Vagina (tissue), 2 donors: Measurements from ENCODE around the gene FBXO38. TPM values are rescaled to one million over a fixed set of nuclear protein-coding genes. Genes with fewer than 3 reads are reported as not detected.
A peak's percentile ranks its signal among the peaks of the same experiment; 100 is the strongest.

Source experiments
- DNase-seq, 2 donors: peaks; one replicate each; pipeline ENCODE4 v3.0.0-alpha.2; 2017; ENCODE audit errors: extremely low spot score in 2 of 2
- H3K27ac ChIP-seq: fragments of 200-600 bp; sonication (generic); one replicate; pipeline ENCODE4 v1.5.1; 2019
- H3K27me3 ChIP-seq: fragments of 200-600 bp; sonication (generic); one replicate; pipeline ENCODE4 v1.5.1; 2019
- H3K36me3 ChIP-seq, 2 donors: fragments of 200-600 bp; sonication (generic); one replicate each; pipeline ENCODE4 v1.5.1; 2017 to 2019
- H3K4me1 ChIP-seq: fragments of 200-600 bp; sonication (generic); one replicate; pipeline ENCODE4 v1.5.1; 2019
- H3K4me3 ChIP-seq, 2 donors: fragments of 200-600 bp; sonication (generic); 1 replicate in 1 of 2; 2 replicates in 1 of 2; pipeline ENCODE4 v1.5.1; 2016 to 2019
- H3K9me3 ChIP-seq: fragments of 200-600 bp; sonication (generic); one replicate; pipeline ENCODE4 v1.5.1; 2019
- CTCF ChIP-seq, 3 experiments: fragments of 450-650 bp in 2 of 3; fragments of 200-600 bp in 1 of 3; sonication (generic) in 1 of 3; IDR thresholded peaks; one replicate each; pipeline ENCODE4 v1.5.1; 2017 to 2019; ENCODE audit warnings: antibody characterized with exemption in 3 of 3, mild to moderate bottlenecking in 2 of 3, moderate library complexity in 2 of 3
- POLR2A ChIP-seq, 2 donors: fragments of 450-650 bp; IDR thresholded peaks; one replicate each; pipeline ENCODE4 v1.6.1; 2017; ENCODE audit warnings: antibody characterized with exemption in 2 of 2, mild to moderate bottlenecking in 2 of 2, moderate library complexity in 2 of 2
- POLR2AphosphoS5 ChIP-seq, 2 donors: sonication (generic); formaldehyde crosslinking; IDR thresholded peaks; one replicate each; pipeline ENCODE4 v1.9.0; 2017; ENCODE audit warnings: antibody characterized with exemption in 2 of 2, mild to moderate bottlenecking in 2 of 2, low read depth in 1 of 2; ENCODE audit not compliant: insufficient read depth in 1 of 2
- intact Hi-C: fragments of 100-400 bp; cut with DNase I; formaldehyde crosslinking; loops from one replicate; pipeline ENCODE4 v1.15.1; 2023
- total RNA-seq: library from RNA; depleted of rRNA; stranded (reverse); fragments of >200 nt; gene quantifications from one replicate; pipeline ENCODE4 v1.2.3, GENCODE V29; 2016

FBXO38 gene
- total RNA-seq, result 40.3 TPM

GRCh38 chr5:148383564-148384379 is at the start of gene FBXO38:
FBXO38 (plus strand) TSS chr5:148383958; CDS start chr5:148394777, 10,819 bp downstream.
- H3K4me1 ChIP-seq, result peaks cover 48% of the 10 kb centered on the region
- no peaks in the 10 kb centered on the region for H3K27me3 ChIP-seq
- H3K36me3 ChIP-seq, result no peaks in the 10 kb centered on the region
- no peak for TF ChIP-seq CTCF (IDR thresholded peaks at IDR 0.05)
- peak in 1 of 2 donors; percentile 32 for TF ChIP-seq POLR2A (IDR thresholded peaks at IDR 0.05)
- peak; percentile 91 to 94 for TF ChIP-seq POLR2AphosphoS5 (IDR thresholded peaks at IDR 0.05; ENCODE audit: insufficient read depth in 1 of 2, low read depth in 1 of 2)
- peak; percentile 98 for DNase-seq
- H3K27ac ChIP-seq, result peak within 1 kb of the TSS; percentile 85
- H3K9me3 ChIP-seq, result no peaks in the 10 kb centered on the region
- intact Hi-C loops, result no loop called here
- peak within 1 kb of the TSS; percentile 71 to 75 for H3K4me3 ChIP-seq

- no peaks in the 10 kb centered on the region for H3K9me3 ChIP-seq
- no peaks in the 10 kb centered on the region for H3K27me3 ChIP-seq
- H3K4me1 ChIP-seq, result no peaks in the 10 kb centered on the region
- no peak within 1 kb of the TSS for H3K4me3 ChIP-seq
- intact Hi-C loops, result no loop called here
- no peak within 1 kb of the TSS for H3K27ac ChIP-seq
- no peak for DNase-seq
- no peaks in the 10 kb centered on the region for H3K36me3 ChIP-seq
- TF ChIP-seq CTCF (IDR thresholded peaks at IDR 0.05), result no peak
- TF ChIP-seq POLR2AphosphoS5 (IDR thresholded peaks at IDR 0.05; ENCODE audit: insufficient read depth in 1 of 2, low read depth in 1 of 2), result no peak
- TF ChIP-seq POLR2A (IDR thresholded peaks at IDR 0.05), result no peak
Observed at GRCh38 chr5:148335259-148335658, 48.5 kb upstream of the FBXO38 start, which contains the start of gene SPINK9. SPINK9 (plus strand) TSS chr5:148335559; CDS start chr5:148335614, 55 bp downstream.

GRCh38 chr5:148336704-148337435 is 46.9 kb upstream of the FBXO38 start:
- H3K36me3 ChIP-seq, result no peaks in the 10 kb centered on the region
- no peak overlapping the region for H3K4me3 ChIP-seq
- H3K9me3 ChIP-seq, result no peaks in the 10 kb centered on the region
- peaks cover 2% of the 10 kb centered on the region for H3K4me1 ChIP-seq
- H3K27ac ChIP-seq, result no peak overlapping the region
- intact Hi-C loops, result no loop called here
- DNase-seq, result no peak
- H3K27me3 ChIP-seq, result no peaks in the 10 kb centered on the region
- no peak for TF ChIP-seq POLR2AphosphoS5 (IDR thresholded peaks at IDR 0.05; ENCODE audit: insufficient read depth in 1 of 2, low read depth in 1 of 2)
- no peak for TF ChIP-seq CTCF (IDR thresholded peaks at IDR 0.05)
- TF ChIP-seq POLR2A (IDR thresholded peaks at IDR 0.05), result no peak

- H3K4me1 ChIP-seq, result peaks cover 7% of the 10 kb centered on the region
- intact Hi-C loops, result no loop called here
- H3K4me3 ChIP-seq, result no peak overlapping the region
- DNase-seq, result no peak
- TF ChIP-seq CTCF (IDR thresholded peaks at IDR 0.05), result no peak
- no peak for TF ChIP-seq POLR2AphosphoS5 (IDR thresholded peaks at IDR 0.05; ENCODE audit: insufficient read depth in 1 of 2, low read depth in 1 of 2)
- TF ChIP-seq POLR2A (IDR thresholded peaks at IDR 0.05), result no peak
- no peaks in the 10 kb centered on the region for H3K36me3 ChIP-seq
- H3K27ac ChIP-seq, result no peak overlapping the region
- no peaks in the 10 kb centered on the region for H3K27me3 ChIP-seq
- no peaks in the 10 kb centered on the region for H3K9me3 ChIP-seq
Observed at GRCh38 chr5:148342371-148343045, 41.2 kb upstream of the FBXO38 start.
